Ishikawa (cell line): ENCODE results near the gene ZMYM5.

Experiments used
- CEBPB ChIP-seq: IDR thresholded peaks from 2 replicates; pipeline ENCODE4 v1.6.1; 2012
- EGR1 ChIP-seq: IDR thresholded peaks from 2 replicates; pipeline ENCODE4 v1.6.1; 2012
- EP300 ChIP-seq: IDR thresholded peaks from 2 replicates; pipeline ENCODE4 v1.6.1; 2012; ENCODE audit warnings: borderline replicate concordance
- TF ChIP-seq, protein P1 (sequence below): IDR thresholded peaks from 2 replicates; pipeline ENCODE4 v1.6.1; 2012
- TF ChIP-seq, protein P2 (sequence below): IDR thresholded peaks from 2 replicates; pipeline ENCODE4 v1.6.1; 2012; ENCODE audit warnings: low read depth, mild to moderate bottlenecking

DNA sequence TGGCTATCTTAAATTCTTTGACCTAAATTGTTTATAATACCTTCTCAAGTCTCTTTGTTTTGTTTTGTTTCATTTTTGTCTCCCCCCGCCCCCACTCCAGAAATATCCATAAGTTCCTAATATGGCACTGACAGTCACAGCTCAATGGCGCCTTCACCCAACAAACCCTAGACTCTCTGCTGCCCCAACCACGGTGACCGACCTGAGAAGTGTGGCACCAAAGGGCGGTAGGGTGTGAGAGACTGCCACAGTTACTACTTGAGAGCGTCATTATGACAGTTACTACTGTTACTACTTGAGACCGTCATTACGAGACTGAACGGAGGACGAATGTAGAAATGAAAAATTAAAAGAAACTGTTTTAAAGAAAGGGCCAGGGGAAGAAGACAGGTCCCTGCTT lies 46.3 kb downstream of the ZMYM5 start:
- TF ChIP-seq, protein P1, sequence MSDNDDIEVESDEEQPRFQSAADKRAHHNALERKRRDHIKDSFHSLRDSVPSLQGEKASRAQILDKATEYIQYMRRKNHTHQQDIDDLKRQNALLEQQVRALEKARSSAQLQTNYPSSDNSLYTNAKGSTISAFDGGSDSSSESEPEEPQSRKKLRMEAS, result no peak
- TF ChIP-seq EGR1 (no peak), EP300 (no peak), CEBPB (no peak)
- TF ChIP-seq, protein P2, sequence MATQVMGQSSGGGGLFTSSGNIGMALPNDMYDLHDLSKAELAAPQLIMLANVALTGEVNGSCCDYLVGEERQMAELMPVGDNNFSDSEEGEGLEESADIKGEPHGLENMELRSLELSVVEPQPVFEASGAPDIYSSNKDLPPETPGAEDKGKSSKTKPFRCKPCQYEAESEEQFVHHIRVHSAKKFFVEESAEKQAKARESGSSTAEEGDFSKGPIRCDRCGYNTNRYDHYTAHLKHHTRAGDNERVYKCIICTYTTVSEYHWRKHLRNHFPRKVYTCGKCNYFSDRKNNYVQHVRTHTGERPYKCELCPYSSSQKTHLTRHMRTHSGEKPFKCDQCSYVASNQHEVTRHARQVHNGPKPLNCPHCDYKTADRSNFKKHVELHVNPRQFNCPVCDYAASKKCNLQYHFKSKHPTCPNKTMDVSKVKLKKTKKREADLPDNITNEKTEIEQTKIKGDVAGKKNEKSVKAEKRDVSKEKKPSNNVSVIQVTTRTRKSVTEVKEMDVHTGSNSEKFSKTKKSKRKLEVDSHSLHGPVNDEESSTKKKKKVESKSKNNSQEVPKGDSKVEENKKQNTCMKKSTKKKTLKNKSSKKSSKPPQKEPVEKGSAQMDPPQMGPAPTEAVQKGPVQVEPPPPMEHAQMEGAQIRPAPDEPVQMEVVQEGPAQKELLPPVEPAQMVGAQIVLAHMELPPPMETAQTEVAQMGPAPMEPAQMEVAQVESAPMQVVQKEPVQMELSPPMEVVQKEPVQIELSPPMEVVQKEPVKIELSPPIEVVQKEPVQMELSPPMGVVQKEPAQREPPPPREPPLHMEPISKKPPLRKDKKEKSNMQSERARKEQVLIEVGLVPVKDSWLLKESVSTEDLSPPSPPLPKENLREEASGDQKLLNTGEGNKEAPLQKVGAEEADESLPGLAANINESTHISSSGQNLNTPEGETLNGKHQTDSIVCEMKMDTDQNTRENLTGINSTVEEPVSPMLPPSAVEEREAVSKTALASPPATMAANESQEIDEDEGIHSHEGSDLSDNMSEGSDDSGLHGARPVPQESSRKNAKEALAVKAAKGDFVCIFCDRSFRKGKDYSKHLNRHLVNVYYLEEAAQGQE, result no peak
